Measurements from ENCODE around the gene HMGCS2.
A peak's percentile ranks its signal among the peaks of the same experiment; 100 is the strongest.

The HMGCS2 gene

DNA sequence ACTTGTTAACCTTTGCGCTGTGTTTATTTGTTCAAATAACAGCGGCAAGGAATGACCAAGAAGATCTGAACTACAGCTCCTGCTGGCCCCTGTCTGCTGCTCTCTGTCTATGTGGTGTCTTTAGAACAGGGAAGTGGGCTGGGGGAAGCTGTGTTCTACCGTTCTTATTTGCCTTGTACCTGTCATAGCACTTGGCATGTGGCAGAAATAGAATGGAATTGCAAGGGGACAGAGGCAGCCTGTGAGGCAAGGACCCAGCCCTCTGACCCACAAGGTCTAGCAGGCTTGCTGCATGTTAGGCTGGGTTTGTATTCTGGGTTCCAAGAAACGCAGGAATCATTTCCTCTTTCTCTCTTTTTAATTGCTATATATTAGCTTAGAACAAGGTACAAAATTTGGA is 20.7 kb downstream of the HMGCS2 start:
- no peak for DNase-seq

DNA sequence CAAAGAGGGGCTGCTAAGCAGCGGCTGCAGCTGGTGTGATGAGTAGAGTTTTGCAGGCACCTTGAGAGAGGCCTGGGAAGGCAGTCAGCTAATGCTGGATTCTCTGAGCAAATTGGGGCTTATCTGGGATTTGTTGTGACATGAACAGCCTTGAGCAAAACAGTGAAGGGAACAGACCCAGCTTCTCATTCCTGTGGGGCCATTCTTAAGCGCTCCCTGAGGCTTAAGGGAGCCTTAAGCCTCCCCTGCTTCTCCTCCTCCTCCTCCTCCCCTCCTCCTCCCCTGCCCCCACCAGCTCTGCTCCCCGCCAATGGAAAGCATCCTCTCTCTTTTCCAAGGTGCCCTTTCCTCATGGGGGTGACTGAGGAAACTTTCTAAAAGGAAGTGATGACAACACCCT is 21.3 kb downstream of the HMGCS2 start:
- DNase-seq, result no peak

GRCh38 chr1:119745034-119745433 is 23.7 kb downstream of the HMGCS2 start:
- no peak for DNase-seq

DNA sequence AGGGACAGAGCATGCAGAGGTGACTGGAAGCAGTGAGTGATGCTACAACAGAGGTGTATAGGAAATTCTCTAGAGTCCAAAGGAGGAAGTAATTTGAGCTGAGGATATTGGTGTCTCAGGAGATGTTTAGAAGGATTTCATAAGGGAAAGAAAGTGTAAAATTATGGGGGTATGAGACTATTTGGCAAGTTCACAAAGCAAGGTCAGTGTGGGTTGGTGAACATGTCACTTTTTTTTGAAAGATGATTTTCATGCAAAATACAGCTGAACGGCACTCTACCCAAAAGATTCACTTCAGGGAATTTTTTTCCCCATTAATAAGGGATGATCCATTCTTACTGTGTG is 24.1 kb downstream of the HMGCS2 start:
- no peak for DNase-seq

DNA sequence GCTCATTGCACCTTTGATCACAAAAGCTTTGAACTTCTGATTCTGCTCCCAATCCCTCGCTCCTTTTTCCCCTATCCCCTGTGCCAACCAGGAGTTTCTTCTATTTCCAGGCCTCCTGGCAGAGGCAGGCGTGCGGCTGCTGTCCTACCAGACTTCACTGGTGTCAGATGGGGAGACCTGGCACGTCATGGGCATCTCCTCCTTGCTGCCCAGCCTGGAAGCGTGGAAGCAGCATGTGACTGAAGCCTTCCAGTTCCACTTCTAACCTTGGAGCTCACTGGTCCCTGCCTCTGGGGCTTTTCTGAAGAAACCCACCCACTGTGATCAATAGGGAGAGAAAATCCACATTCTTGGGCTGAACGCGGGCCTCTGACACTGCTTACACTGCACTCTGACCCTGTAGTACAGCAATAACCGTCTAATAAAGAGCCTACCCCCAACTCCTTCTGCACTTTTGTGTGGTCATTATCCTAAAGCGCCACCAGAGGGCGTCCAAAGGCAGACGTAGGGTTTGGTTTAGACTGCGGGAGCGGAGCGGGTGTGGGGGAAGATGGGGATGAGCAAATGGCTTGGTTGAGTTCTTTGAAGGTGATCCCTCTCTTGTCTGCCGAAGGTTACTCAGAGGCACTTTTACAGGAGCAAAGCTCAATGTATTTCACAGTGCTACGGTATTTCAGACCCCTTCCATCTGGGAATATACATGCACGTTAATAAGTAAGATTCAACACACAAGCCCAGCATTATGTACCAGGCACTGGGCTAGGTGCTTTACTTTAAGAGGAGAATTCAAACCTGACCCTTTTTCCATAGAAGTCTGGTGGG is 24.7 kb downstream of the HMGCS2 start:
- DNase-seq, result peak; percentile 31

- DNase-seq, result no peak
Observed at GRCh38 chr1:119743308-119743707, 25.4 kb downstream of the HMGCS2 start.

DNA sequence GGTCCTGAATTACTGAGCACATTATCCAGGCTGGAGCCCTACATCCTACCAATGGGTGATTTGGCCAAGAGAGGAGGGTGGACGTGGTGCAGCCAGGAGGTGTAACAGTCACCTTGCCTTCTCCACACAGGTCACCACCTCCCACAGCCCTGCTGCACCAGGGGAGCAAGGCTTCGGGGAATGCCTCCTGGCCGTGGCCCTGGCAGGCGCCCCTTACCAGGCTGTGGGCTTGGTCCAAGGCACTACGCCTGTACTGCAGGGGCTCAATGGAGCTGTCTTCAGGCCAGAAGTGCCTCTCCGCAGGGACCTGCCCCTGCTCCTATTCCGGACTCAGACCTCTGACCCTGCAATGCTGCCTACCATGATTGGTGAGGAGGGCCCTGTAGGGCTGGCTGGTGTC is 26.0 kb downstream of the HMGCS2 start:
- no peak for DNase-seq

GRCh38 chr1:119742202-119742601 is 26.5 kb downstream of the HMGCS2 start:
- DNase-seq, result no peak

DNA sequence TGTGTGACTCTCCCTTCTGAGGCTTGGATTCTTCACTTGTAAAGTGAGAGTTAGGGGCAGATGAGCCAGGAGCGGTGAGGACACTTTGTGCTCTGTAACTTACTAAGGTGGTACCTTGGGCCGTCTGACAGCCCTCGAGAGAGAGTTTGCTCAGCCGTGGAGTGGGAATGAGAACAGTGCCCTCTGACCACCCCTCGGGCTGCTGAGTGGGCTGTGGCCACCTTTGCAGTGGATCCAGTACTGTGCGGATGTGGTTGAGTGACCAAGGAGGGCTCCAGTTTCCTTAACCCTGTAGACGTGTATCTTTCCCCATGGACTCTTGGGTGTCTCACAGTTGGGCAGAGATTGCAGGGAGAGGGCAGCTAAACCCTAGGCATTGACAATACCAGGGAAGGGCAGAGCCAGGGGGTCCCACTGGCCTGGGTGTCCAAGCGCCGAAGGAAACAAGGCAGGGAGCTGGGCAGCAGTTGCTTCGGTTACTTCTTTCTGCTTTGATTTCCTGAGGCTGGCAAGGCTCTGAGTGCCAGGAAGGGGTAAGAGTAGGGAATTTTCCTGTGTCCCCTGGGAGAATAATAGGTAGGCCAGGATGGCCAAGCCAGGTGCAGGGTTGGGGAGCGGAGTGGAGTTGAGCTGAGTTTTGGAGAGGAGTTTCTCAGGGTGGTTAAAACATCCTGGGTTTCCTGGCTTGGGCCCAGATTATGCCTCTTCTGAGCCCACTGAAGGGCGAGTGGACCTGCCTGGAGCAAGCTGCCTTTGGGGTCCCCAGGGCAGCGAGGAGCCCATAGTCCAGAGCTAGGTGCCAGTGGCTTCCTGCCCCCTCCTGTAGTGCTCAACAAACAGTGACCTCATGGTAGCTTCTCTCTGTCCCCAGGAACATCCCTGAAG is 27.6 kb downstream of the HMGCS2 start:
- no peak for DNase-seq

GRCh38 chr1:119740261-119740660 is 28.4 kb downstream of the HMGCS2 start:
- DNase-seq, result no peak

DNA sequence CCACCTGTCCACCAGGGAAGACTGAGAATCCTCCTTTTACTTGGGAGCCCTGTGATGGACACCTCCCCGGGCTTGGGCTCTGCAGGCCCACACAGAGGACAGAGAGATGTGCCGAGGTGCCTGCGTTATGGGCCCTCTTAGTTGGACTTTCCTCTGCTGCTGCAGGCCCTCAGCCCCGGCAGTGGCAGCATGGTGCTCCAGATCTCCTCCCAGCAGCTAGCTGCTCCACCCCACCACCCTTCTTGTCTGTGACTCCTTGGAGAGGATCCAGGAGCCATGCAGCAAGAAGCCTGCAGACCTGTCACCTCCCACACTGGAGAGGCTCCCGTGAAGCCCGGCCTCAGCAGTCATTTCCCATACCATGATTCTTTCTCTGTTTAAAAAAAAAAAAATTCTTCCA is 29.6 kb downstream of the HMGCS2 start:
- DNase-seq, result no peak

GRCh38 chr1:119738100-119738720 is 30.5 kb downstream of the HMGCS2 start:
- DNase-seq, result no peak

DNA sequence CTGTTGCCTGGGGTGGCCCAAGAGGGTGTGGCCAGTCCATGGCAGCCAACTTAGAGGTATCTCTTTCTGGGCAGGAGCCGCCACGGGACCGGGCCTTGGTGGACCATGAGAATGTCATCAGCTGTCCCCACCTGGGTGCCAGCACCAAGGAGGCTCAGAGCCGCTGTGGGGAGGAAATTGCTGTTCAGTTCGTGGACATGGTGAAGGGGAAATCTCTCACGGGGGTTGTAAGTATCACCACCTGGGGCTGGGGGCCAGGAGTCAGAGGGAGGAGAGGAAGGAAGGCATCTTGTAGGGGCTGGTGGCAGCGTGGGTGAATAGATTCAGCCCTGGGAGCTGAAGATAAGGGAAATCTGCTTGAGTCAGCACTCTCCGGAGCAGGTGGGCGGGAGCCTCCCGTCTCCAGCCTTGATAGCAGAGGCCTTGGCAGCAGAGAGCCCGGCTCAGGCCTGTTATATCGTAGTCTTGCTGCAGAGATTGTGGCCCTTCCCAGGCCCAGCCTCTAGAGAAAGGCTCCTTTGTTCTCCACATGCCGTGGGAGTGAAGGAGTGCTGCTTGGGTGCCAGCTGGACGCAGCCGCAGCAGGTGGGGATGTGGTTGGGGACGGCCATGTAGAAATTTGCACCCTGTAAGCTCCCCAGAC is 31.5 kb downstream of the HMGCS2 start:
- no peak for DNase-seq

DNA sequence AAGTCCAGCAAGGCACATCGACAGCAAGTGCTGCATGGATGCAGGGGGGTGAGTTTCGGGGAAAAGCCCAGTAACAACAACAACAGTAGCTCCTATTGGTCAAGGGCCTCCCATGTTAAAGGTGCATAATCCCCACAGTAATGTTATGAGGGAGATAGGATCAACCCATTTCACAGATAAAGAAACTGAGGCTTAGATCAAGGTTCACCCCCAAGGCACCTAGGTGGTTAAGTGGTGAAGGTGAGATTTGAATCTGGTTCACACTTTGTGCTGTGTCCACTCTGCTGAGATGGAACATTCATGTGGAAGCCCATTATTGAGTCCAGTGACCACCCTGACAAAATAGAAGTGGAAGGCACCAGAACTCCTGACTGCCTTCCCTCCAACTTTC is 32.1 kb downstream of the HMGCS2 start:
- DNase-seq, result no peak

DNA sequence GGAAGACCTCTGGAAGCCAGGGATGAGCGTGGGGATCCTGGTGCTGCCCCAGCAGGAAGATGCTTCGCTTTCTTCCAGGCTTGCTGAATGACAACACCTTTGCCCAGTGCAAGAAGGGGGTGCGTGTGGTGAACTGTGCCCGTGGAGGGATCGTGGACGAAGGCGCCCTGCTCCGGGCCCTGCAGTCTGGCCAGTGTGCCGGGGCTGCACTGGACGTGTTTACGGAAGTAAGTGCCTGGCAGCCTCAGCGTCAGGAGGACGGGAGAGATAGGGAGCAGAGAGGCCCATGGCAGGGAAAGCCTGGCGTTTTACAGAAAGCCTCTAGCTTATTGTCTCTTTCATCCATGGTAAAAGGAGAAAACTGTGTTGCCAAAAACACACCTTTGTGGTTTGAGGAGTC is 33.5 kb downstream of the HMGCS2 start:
- DNase-seq, result no peak

GRCh38 chr1:119733754-119734153 is 35.0 kb downstream of the HMGCS2 start:
- DNase-seq, result no peak

DNA sequence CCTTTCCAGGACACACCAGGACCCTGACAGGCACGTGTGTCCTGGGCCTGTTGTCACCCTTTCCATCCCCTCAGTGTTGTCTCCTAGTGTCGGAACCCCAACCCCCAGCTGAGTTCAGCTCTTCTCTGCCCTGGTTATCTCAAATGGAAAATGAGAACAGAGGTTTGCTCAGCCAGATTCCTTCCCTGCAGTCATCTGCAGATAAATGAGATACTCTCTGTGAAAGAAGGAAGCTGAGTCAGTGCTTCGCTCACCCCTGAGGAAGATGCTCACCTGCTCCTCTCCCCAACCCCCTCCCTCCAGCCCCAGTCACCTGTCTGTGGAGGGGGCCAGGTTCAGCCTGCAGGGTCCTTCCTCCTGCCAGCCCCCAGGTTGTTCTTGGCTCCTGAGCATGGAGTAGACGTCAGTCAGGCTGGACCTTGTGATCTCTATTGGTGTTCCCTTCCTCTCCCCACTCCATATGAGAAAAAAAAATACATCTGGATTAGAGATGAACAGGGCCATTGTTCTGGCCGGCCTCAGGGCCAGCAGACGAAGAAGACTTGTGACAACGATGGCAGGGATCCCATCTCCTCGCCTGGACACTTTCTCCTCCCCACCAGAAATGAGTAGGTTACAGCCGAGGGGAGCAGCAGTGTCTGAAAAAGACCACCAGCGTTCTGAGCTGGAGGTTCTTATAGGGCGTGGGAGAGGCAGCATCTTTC is 36.1 kb downstream of the HMGCS2 start:
- no peak for DNase-seq

GRCh38 chr1:119731741-119732430 is 36.8 kb downstream of the HMGCS2 start:
- no peak for DNase-seq

DNA sequence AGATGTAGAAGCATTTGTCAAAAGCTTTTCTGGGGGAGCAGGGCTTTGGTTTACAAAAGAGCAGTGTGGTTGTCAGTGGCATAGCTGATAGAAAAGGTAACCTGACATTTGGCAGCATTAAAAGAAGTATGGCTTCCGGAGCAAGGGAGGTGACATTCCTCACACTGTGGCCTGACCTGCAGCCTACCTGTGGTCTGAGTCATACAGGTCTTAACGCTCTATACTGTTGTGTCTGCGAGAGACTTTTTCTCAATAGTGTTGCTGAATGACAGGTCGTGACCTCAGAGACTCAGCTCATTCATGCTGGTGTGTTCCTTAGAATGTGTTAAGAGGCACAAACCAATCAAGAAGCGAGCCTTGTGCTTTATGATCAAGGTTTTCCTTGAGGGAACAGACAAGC is 37.6 kb downstream of the HMGCS2 start:
- no peak for DNase-seq

DNA sequence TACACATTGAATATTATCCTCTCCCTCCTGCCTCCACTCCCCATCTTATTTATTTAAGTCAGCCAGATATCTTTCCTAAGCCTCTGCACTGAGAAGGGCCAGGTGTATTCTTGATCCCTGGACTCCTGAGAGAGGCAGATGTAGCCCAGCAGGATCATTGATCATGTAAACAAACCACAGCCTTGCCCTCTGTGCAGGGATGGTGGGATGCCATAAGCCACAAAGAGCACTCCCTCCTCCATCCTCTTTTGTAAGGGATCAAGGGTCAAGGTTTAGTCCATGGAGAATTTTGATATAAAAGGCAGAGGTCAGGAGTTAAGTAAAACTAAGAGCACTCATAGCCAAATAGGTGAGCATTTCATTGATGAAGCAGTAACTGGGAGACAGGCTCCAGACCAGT is 39.7 kb downstream of the HMGCS2 start:
- DNase-seq, result no peak

- no peak for DNase-seq
Observed at GRCh38 chr1:119727991-119728390, 40.7 kb downstream of the HMGCS2 start.

GRCh38 chr1:119725626-119726025 is 43.1 kb downstream of the HMGCS2 start:
- no peak for DNase-seq

Data from CD4-positive, alpha-beta T cell treated with Interleukin-21 for 1 hour (primary cell).